GM19240 (cell line): ENCODE results near the gene MARK3.
A peak's percentile ranks its signal among the peaks of the same experiment; 100 is the strongest.
"Not testable (repeated sequence)": the region's sequence is repeated elsewhere in the genome, so short reads cannot be mapped to it uniquely, and the experiment has no call there.

Source experiments
- DNase-seq: peaks from one replicate; pipeline ENCODE4 v3.0.0; 2011; ENCODE audit warnings: low spot score; ENCODE audit not compliant: insufficient read length

MARK3 gene

DNA sequence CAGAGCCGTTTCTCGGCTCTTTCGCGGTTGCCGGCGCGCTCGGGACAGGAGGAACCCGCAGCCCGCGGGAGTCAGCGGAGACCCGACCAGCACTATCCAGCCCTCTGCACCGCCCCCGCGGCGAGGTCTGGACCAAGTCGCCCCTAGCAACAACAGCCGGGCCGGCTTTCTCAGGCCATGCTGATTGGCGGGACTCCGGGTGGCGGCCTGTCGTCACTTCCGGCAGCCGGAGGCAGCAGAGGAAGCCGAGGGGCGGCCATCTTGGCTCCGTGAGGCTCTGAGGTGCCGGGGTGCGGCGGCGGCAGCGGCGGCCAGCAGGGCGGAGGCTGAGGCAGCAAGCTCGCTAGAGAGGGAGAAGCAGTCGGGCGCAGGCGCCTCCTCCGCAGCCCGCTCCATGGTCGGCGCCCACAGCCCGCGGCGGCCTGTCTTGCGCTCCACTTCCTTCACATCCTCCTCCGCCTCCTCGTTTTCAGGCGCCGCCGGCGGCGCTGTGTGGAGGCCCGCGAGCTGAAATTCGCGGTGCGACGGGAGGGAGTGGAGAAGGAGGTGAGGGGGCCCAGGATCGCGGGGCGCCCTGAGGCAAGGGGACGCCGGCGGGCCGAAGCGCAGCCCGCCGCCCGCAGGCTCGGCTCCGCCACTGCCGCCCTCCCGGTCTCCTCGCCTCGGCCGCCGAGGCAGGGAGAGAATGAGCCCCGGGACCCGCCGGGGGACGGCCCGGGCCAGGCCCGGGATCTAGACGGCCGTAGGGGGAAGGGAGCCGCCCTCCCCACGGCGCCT, at the start of gene MARK3:
Gene MARK3, plus strand, starts transcription at position 264 of the 777 bp plus-strand sequence. CDS start 615 bp downstream, outside the sequence.
- peak; percentile 96 for DNase-seq

- no peak for DNase-seq
These were observed 49.0 kb upstream of the MARK3 start for GRCh38 chr14:103336191-103336590.

GRCh38 chr14:103337794-103338193, 47.4 kb upstream of the MARK3 start:
- no peak for DNase-seq

GRCh38 chr14:103339561-103339960, 45.7 kb upstream of the MARK3 start:
- no peak for DNase-seq

- no peak for DNase-seq
These were observed 44.6 kb upstream of the MARK3 start for GRCh38 chr14:103340480-103341212.

DNA sequence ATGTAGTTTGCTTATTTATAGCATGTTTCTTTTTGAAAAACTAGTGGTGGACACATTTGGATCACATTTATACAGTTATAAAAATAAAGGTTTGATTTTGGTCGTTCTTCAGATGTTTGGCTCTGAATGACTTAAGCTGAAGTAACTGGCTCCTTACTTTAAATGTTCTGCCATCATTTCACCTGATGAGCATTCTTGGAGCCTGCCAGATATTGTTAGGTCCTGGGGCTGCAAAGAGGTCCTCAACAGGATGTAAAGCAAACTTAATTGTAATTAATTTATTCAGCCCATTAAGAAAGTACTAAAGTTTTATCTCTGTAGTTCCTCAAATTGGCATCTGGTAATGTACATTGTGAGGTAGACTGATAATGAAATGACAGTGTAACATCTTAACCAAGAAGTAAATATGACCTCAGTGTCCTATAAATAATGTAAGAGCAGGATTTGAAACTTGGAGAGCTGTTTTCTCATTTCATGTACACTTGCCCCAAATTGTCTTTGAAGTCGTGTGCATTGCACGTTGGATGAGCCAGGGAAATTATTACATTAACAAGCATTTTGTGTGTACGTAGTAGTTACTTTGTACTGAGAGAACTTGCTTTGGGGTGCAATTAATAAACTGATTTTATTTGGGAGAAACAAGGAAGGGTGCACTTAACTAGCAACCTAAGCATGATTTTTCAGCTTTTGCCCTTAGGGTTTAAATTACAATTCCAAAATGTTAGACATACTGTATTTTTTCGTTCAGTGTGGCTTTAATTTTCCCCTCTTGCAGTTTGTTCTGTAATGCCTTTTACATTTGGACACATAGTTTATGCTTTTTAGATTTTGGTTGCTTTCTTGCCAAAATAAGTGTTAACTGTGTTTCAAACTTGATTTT, 43.7 kb upstream of the MARK3 start:
- DNase-seq = no peak

- DNase-seq = no peak
These were observed 41.9 kb upstream of the MARK3 start for GRCh38 chr14:103343164-103343879.

GRCh38 chr14:103343905-103344797, 41.1 kb upstream of the MARK3 start:
- no peak for DNase-seq

DNA sequence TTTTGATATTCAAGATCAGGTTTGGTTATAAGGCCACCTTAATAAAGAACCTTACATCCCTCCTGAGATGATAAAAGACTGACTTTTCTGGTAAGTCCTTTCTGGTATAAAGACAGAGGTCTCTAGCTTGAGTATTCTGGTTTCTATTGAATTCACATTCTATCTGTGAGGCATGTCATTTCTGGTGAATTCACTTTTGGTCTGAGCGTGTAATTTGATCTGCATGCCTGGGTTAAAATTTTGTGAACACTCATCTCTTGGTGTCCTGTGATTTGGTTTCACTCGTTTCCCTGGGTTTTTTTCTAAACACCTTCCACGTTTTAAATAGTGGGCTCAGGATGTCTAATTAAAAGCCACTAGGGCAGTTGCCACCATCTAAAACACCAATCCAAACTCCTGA, 38.9 kb upstream of the MARK3 start:
- no peak for DNase-seq

GRCh38 chr14:103347091-103347815, 38.0 kb upstream of the MARK3 start:
- no peak for DNase-seq

DNA sequence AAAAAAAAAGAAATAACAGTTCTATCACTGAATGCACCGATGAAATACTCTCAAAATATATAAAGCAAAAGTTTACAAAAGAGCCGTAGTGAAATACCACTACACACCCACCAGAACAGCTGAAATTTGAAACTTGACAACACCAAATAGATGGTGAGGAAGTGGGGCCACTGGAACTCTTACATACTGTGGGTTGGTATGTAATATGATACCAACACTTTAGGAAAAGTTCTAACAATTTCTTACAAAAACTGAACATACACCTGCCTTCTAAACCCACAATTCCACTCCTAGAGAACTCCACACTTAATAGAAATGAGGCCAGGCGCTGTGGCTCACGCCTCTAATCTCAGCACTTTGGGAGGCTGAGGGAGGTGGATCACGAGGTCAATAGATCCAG, 37.1 kb upstream of the MARK3 start:
- no peak for DNase-seq

DNA sequence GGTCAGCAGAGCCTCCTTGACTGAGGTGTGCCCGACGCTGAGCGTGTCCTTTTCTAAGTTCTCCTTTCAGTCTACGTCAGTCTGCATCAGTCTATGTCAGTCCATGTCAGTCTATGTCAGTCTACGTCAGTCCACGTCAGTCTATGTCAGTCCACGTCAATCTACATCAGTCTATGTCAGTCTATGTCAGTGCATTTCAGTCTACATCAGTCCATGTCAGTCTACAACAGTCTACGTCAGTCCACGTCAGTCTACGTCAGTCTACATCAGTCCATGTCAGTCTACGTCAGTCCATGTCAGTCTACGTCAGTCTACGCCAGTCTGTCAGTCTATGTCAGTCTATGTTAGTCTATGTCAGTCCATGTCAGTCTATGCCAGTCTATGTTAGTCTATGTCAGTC, 35.2 kb upstream of the MARK3 start:
- no peak for DNase-seq

DNA sequence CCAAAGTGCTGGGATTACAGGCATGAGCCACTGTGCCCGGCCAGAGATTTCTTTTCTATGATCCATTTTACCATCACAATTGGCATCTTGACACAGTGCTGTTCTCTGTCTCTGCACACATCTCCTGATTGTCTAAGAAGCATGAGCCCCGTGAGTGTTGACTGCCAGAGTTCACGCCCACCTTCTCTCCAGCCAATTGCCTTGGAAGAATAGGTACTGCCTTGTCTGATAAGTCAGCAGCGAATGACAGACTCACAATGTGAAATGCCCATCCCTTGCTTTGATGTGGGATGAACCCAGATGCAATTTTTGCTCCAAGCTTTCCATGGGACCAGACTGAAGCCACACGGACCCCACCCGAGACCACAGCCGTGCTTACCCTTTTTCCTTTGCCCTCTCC, 31.9 kb upstream of the MARK3 start:
- DNase-seq = no peak

GRCh38 chr14:103354141-103354540, 31.1 kb upstream of the MARK3 start:
- DNase-seq = no peak

DNA sequence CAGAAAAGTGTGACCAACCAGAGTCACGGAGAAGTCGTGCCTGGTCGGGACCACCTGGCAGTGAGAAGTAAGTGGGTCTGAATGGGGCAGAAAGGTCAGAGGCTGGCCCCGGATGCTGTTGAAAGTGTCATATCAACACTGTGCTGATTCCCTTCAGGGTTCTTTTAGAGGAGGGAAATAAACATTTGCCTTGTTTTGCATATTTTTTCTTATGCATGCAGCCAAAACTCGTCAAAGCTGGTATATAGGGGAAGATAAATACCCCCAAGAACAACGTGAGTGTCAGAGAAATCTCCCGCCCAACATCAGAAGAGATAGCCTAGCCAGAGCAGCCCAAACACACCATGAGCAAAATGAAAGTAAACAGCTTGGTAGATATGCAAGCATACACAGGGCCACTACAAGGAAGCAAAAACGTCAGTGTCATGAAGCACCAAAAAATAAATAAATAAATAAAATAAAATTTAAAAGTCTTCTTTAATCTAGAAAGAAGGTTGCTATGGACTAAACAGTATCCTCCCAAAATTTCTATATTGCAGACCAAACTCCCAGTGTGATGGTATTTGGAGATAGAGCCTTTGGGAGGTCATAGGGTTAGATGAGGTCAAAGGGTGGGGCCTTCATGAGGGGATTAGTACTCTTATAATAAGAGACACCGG, 29.1 kb upstream of the MARK3 start:
- DNase-seq = no peak

- DNase-seq = not testable (repeated sequence)
These were observed 27.7 kb upstream of the MARK3 start for GRCh38 chr14:103357552-103357951.

- no peak for DNase-seq
These were observed 24.7 kb upstream of the MARK3 start for GRCh38 chr14:103360548-103360947.

DNA sequence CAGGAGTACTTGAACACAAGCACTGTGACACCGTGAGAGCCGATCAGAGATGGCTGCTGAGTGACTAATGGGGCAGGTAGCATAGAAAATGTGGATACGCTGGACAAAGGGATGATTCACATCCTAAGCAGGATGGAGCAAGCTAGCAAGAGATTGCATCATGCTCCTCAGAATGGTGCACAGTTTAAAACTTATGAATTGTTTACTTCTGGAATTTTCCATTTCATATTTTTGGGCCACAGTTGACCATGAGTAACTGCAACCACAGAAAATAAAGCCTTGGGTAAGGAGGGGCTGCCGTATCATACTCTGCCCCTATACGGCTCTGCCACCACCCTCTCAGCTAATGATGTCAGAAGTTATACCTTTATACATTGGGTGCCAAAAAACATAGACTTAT, 23.3 kb upstream of the MARK3 start:
- no peak for DNase-seq

DNA sequence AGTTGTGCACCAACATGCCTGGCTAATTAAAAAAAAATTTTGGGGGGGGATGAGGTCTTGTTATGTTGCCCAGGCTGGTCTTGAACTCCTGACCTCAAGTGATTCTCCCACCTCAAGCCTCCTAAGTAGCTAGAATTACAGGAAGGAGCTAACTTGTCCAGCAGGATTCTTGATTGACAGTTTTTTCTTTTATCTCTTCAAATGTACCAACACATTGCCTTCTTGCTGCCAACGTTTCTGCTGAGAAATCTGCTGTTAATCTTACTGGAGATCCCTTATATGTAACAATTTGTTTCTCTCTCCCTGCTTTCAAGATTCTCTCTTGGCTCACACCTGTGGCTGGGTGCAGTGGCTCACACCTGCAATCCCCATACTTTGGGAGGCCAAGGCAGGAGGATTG, 22.4 kb upstream of the MARK3 start:
- DNase-seq = no peak
